GM19463 (cell line): ENCODE measurements around the gene PALM.
"Not testable (repeated sequence)": the region's sequence is repeated elsewhere in the genome, so short reads cannot be mapped to it uniquely, and the experiment has no call there.

Experiments used
- ATAC-seq: cut with Tn5 transposase; IDR thresholded peaks from one replicate; pipeline ENCODE4 v1.9.1; 2021; ENCODE audit warnings: mild to moderate bottlenecking, moderate library complexity; ENCODE audit not compliant: unreplicated experiment

The PALM gene

GRCh38 chr19:708154-709143, at the start of gene PALM:
TSS of gene PALM (plus strand) at chr19:708935. CDS start at chr19:709147, 212 bp downstream.
- no peak for ATAC-seq

- no peak for ATAC-seq
Observed at GRCh38 chr19:660793-661426, 47.8 kb upstream of the PALM start.

GRCh38 chr19:661427-662196, 47.1 kb upstream of the PALM start:
- ATAC-seq: no peak

- ATAC-seq: no peak
Observed at GRCh38 chr19:662207-662961, 46.4 kb upstream of the PALM start.

- ATAC-seq: peak; percentile 43
Observed at GRCh38 chr19:662962-663681, 45.6 kb upstream of the PALM start, which contains the start of gene RNF126. TSS of gene RNF126 (minus strand) at chr19:663214. CDS start at chr19:663121, 93 bp downstream.

- no peak for ATAC-seq
Observed at GRCh38 chr19:663682-664117, 45.0 kb upstream of the PALM start.

GRCh38 chr19:664913-665443, 43.8 kb upstream of the PALM start:
- no peak for ATAC-seq

- ATAC-seq: not testable (repeated sequence)
Observed at GRCh38 chr19:666985-667573, 41.7 kb upstream of the PALM start.

GRCh38 chr19:668675-669434, 39.9 kb upstream of the PALM start:
- not testable (repeated sequence) for ATAC-seq

GRCh38 chr19:670609-671075, 38.1 kb upstream of the PALM start:
- ATAC-seq: no peak

GRCh38 chr19:674282-675151, 34.2 kb upstream of the PALM start:
- no peak for ATAC-seq

- ATAC-seq: no peak
Observed at GRCh38 chr19:676007-676338, 32.8 kb upstream of the PALM start.

- ATAC-seq: no peak
Observed at GRCh38 chr19:676339-677105, 32.2 kb upstream of the PALM start, which contains the start of gene FSTL3. TSS of gene FSTL3 (plus strand) at chr19:676392. CDS start at chr19:676424, 32 bp downstream.

GRCh38 chr19:677201-677600, 31.5 kb upstream of the PALM start:
- no peak for ATAC-seq

GRCh38 chr19:677601-678436, 30.9 kb upstream of the PALM start:
- no peak for ATAC-seq
